ENCODE results near the gene KCNIP4.

The KCNIP4 gene

DNA sequence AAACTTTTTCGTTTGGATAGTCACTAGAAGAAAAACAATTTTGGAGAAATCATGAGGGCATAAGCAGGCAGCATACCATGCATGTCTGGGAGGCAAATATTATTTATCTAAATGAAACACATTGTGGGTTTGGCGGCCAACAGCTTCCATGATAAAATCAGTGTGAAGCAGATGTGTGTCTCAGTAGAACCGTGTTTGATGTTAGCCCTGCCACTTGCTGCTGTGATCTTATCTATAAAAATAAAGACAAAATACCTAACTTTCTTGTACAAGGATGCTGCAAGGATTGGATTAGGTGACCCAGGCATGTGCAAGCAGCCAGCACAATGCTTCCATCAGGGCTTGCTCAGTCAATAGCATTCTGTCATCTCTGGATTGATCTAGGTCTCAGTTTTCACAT is 906.9 kb downstream of the KCNIP4 start:
- Mint-ChIP-seq H3K9me3 (peaks cover 3% of the 10 kb centered on the region), H3K27ac (no peak overlapping the region), H3K36me3 (no peaks in the 10 kb centered on the region), H3K4me1 (no peaks in the 10 kb centered on the region), H3K27me3 (no peaks in the 10 kb centered on the region), H3K4me3 (no peak overlapping the region)
- ATAC-seq: no peak

DNA sequence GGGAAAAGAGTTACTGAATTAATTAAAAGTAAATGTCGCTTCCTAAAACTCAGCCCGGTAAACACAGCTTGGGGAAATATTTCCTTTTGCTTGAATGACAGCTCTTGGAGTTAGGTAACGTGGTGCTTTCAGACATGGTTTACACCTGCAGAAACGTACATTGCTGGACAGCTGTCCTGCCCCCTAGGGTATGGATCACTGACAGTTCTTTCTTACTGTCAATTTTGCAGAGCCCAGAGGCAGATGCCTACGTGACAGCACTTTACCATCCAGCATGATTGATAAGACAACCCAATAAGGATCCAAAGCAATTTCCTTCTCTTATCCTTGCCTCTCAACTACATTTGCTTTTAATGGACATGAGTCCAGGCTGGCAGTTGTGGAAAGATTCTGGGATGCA is 913.8 kb downstream of the KCNIP4 start:
- Mint-ChIP-seq H3K27ac (no peak overlapping the region), H3K9me3 (peaks cover 6% of the 10 kb centered on the region), H3K36me3 (no peaks in the 10 kb centered on the region), H3K4me3 (no peak overlapping the region), H3K4me1 (no peaks in the 10 kb centered on the region), H3K27me3 (no peaks in the 10 kb centered on the region)
- ATAC-seq: no peak

DNA sequence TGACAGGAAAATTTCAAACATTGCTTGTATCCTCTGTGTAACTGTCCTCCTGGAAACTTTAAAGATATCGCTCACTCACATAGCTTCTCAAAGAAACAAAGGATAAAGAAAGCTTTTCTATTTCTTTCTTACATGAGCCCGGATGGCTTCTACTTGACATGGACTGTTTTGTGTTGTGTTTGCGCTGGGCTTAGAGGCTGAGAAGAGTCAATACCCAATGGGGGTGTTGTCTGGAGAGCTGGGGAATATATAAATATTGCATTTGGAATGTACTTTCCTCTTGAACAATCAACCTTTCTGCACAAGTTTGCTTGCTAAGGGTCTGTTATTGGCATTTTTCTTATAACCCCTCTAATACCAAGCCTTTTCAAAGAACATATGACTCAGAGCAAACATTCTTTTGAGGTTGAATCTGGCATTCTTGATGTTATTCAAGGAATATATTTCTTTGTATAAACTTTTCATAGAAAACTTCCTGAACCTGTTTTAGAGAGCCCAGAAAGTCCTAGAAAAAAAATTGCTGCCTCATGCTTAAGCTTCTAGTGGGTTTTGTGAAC is 916.4 kb downstream of the KCNIP4 start:
- Mint-ChIP-seq H3K9me3 (peaks cover 5% of the 10 kb centered on the region), H3K27me3 (no peaks in the 10 kb centered on the region)

DNA sequence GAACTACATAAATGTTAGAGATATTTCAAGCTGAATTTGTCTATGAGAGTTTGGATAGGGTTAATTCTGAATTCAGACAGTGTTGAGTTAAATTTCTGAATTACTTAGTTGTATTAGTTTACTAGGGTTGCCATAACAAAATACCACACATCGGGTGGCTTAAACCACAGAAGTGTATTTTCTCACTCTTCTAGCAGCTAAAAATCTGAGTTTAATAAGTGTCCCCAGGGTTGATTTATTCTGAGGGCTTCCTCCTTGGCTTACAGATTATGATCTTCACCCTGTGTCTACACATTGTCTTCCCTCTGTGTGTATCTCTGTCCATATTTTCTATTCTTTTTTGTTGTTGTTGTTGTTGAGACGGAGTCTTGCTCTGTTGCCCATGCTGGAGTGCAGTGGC is 929.8 kb downstream of the KCNIP4 start:
- no peak overlapping the region for H3K4me3 Mint-ChIP-seq
- no peak overlapping the region for H3K27ac Mint-ChIP-seq
- ATAC-seq: no peak

More for the DNA sequence above, 916.4 kb downstream of the KCNIP4 start:
- ATAC-seq: no peak
- Mint-ChIP-seq H3K36me3 (no peaks in the 10 kb centered on the region), H3K4me3 (no peak overlapping the region), H3K4me1 (no peaks in the 10 kb centered on the region), H3K27ac (no peak overlapping the region)

DNA sequence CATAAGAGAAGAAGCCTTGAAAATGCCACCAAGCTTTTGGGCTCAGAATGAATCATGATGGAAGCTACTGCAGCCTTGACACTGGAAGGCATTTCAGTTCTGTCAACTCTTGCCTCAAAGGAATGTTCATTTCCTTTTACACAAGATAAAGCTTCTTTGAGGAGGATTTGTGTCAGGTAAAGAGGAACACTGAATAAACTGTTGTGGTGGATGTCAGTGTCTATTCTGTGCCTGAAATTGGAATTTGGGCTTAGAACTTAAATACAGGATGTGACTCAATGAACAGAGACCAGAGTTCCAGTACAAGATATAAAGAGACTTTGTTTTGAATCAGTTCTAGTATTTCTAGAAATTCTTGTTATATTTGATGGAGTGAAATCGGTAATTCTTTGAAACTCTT is 935.1 kb downstream of the KCNIP4 start:
- Mint-ChIP-seq H3K27ac (no peak overlapping the region), H3K4me1 (no peaks in the 10 kb centered on the region), H3K27me3 (no peaks in the 10 kb centered on the region), H3K4me3 (no peak overlapping the region), H3K36me3 (no peaks in the 10 kb centered on the region), H3K9me3 (peaks cover 10% of the 10 kb centered on the region)
- no peak for ATAC-seq

More for the DNA sequence above, 929.8 kb downstream of the KCNIP4 start:
- H3K27me3 Mint-ChIP-seq: no peaks in the 10 kb centered on the region
- H3K4me1 Mint-ChIP-seq: no peaks in the 10 kb centered on the region
- peaks cover 15% of the 10 kb centered on the region for H3K9me3 Mint-ChIP-seq
- H3K36me3 Mint-ChIP-seq: no peaks in the 10 kb centered on the region

DNA sequence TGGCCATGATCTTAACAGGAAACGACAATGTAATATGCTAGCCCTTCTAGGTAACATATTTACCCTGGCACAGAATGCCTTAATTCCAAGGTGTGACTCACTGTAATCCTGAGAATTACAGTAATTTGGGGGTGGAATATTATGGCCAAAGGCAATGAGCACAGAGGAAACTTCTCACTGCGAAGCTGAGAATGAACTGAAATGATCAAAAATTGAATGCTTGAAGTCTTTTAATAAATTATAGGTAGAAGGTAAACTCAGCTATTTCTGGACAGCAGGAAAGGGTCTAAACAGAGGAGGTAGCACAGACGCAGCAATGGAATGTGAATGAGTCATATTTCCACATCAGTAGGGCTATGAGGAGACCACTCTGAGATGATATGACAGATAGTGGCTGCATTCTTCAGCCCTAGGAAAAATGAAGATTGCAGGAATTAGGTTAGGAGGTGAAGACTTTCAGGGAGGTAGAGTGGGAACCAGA is 935.7 kb downstream of the KCNIP4 start:
- Mint-ChIP-seq H3K27ac (no peak overlapping the region), H3K9me3 (peaks cover 7% of the 10 kb centered on the region), H3K4me3 (no peak overlapping the region), H3K27me3 (no peaks in the 10 kb centered on the region), H3K36me3 (no peaks in the 10 kb centered on the region), H3K4me1 (no peaks in the 10 kb centered on the region)
- no peak for ATAC-seq

DNA sequence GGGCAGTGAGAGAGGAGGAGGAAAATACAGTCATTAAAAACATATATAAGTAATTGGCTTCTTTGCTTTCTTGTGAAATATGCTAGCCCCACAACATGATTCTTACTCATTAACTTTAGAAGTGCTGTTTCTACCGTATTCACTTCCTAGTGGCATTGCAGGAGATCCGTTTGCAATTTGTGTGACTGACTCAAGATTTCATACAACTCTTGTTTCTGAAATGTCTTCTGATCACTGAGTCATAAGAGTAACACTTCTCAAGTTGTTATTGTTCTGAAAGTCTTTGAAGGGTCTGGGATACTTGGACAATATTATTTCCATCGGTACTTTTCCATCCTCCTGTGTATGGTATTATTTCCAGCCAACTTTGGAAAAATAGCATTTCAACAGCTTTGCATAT is 937.5 kb downstream of the KCNIP4 start:
- H3K9me3 Mint-ChIP-seq: peaks cover 6% of the 10 kb centered on the region

DNA sequence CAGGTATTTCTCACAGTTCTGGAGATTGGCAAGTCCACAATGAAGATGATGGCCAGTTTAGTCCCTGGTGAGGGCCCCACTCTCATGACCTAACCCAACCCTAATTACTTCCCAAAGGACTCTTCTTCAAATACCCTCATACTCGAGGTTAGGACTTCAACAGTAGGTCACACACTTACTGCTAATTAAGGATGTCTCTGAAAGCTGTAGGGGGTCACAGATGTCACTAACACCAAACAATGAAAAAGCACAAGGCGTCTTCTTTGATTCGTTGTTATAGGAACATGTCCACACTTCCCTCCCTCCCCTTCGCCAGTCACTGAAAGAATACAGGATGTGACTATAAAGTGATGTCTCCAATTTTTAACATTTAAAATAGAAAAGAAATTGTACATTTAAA is 938.6 kb downstream of the KCNIP4 start:
- ATAC-seq: no peak
- peaks cover 5% of the 10 kb centered on the region for H3K9me3 Mint-ChIP-seq
- no peak overlapping the region for H3K4me3 Mint-ChIP-seq
- no peaks in the 10 kb centered on the region for H3K36me3 Mint-ChIP-seq
- H3K27me3 Mint-ChIP-seq: no peaks in the 10 kb centered on the region
- H3K4me1 Mint-ChIP-seq: no peaks in the 10 kb centered on the region
- H3K27ac Mint-ChIP-seq: no peak overlapping the region

More for the DNA sequence above, 937.5 kb downstream of the KCNIP4 start:
- no peak overlapping the region for H3K4me3 Mint-ChIP-seq
- ATAC-seq: no peak
- no peaks in the 10 kb centered on the region for H3K4me1 Mint-ChIP-seq
- no peak overlapping the region for H3K27ac Mint-ChIP-seq
- no peaks in the 10 kb centered on the region for H3K27me3 Mint-ChIP-seq
- H3K36me3 Mint-ChIP-seq: no peaks in the 10 kb centered on the region

DNA sequence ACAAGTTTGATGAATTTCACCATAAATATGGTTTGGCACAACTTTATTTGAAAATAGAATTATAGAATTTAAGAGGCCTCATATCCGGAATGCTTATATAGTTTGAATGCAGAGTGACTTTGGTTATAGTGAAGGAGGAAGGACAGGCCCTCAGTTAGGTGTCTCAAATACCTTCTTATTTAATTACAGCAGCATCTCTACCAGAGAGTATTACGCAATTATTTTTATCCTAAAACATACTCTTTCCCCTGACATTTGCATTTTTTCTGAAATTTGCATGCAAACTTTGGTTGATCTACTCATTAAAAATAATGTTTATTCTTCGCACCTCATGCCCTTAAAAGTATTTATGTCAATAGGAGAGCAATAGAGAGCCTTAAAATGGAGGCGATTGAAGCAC is 942.9 kb downstream of the KCNIP4 start:
- Mint-ChIP-seq H3K27me3 (no peaks in the 10 kb centered on the region), H3K4me3 (no peak overlapping the region), H3K4me1 (no peaks in the 10 kb centered on the region), H3K36me3 (no peaks in the 10 kb centered on the region), H3K27ac (no peak overlapping the region), H3K9me3 (peaks cover 7% of the 10 kb centered on the region)
- ATAC-seq: no peak

DNA sequence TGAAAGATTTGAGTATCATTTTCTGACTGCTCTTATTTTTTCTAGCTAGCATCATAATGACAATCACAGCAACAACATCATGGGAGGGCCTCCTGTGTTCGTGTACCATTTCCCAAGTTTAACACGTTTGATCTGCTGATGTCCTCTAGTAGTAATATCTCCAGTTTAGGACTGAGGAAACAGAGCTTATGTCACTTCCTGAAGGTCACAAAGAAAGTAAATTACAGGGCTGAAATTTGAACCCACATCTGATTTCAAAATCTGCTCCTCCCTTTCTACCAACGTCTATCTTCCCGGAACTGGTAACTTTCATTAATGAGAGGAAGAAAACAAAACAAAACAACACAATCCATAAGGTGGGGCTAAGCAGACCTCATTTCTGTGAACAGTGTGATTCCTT is 945.6 kb downstream of the KCNIP4 start:
- Mint-ChIP-seq H3K9me3 (peaks cover 8% of the 10 kb centered on the region), H3K4me3 (no peak overlapping the region), H3K27ac (no peak overlapping the region), H3K4me1 (no peaks in the 10 kb centered on the region), H3K36me3 (no peaks in the 10 kb centered on the region), H3K27me3 (no peaks in the 10 kb centered on the region)
- ATAC-seq: no peak

DNA sequence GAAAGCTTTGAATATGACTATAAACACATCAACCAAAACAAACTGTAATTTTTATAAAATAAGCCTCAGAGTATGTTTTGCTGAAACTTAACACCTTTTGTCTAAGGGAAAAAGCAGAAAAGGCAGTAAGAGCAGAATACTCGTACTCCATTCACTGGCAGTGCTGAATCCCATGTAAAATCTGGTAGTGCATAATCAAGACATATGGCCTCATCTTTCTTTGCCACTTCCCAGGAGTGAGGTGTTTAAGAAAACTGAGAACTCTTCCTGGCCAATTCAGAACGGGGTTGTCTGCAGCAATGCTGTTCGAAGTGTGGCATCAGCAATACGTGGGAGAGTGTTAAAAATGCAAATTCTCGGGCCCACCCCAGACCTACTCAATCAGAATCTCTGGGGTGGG is 946.3 kb downstream of the KCNIP4 start:
- Mint-ChIP-seq H3K36me3 (no peaks in the 10 kb centered on the region), H3K27me3 (no peaks in the 10 kb centered on the region), H3K4me1 (no peaks in the 10 kb centered on the region), H3K27ac (no peak overlapping the region), H3K4me3 (no peak overlapping the region), H3K9me3 (peaks cover 8% of the 10 kb centered on the region)
- ATAC-seq: no peak

DNA sequence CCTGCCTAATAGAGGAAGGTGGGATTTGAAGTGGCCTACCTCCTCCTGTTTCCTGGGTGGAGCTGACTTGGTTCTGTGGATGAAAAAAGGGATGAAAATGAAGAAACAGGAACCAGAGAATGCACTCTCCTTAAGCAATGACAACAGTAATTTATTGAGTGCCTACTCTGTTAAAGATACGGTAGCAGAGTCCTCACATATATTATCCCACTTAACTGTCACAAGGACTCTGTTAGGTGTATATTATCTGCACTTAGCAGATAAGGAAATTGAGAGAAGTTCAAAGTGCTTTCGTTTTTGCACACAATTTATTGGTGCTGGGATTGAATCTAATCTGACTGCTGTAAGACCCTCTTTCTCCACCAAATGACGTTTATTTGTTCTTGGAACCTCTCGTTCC is 947.1 kb downstream of the KCNIP4 start:
- no peaks in the 10 kb centered on the region for H3K36me3 Mint-ChIP-seq
- ATAC-seq: no peak
- H3K4me3 Mint-ChIP-seq: no peak overlapping the region
- no peaks in the 10 kb centered on the region for H3K27me3 Mint-ChIP-seq
- H3K27ac Mint-ChIP-seq: no peak overlapping the region
- H3K9me3 Mint-ChIP-seq: peaks cover 6% of the 10 kb centered on the region
- no peaks in the 10 kb centered on the region for H3K4me1 Mint-ChIP-seq

DNA sequence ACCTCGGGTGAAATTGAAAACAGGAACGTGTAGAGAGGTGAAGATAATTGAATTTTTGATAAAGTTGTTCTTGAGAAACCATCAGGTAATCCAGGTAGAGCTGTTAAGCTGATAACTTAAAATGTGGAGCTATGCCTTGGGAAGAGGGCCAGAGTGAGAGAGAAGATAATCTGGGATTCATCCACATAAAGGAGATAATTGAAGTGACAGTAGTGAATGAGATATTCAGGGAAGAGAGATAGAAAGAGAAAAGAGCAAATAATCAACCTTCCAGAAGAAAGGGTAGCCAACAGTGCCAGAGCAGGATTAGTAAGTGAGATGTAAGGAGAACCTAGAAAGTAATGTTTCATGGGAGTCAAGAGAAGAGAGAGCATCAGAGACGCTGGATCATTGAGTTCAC is 950.7 kb downstream of the KCNIP4 start:
- Mint-ChIP-seq H3K9me3 (peaks cover 2% of the 10 kb centered on the region), H3K27me3 (no peaks in the 10 kb centered on the region), H3K4me1 (no peaks in the 10 kb centered on the region), H3K4me3 (no peak overlapping the region), H3K27ac (no peak overlapping the region), H3K36me3 (no peaks in the 10 kb centered on the region)
- no peak for ATAC-seq

DNA sequence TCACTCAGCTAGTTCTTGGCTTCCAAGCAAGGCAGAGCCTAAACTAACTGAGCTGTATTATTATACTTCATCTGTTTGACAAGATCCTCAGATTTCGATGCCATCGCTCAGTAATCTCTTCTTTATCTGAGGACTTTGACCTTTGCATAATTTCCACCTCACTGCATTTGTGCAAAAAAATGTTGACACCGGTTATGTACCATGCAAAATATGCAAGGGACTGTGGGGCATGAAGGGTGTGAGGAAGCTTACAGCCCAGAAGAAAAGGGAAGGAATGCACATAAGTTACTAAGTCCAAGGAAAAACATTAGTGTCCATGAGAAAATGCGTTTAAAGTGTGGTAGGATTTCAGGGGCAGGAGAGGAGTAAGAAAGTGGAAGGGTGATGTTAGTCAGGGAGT is 953.0 kb downstream of the KCNIP4 start:
- H3K36me3 Mint-ChIP-seq: no peaks in the 10 kb centered on the region
- H3K27me3 Mint-ChIP-seq: no peaks in the 10 kb centered on the region
- H3K4me1 Mint-ChIP-seq: no peaks in the 10 kb centered on the region
- H3K4me3 Mint-ChIP-seq: no peak overlapping the region
- no peak overlapping the region for H3K27ac Mint-ChIP-seq
- ATAC-seq: no peak
- H3K9me3 Mint-ChIP-seq: peaks cover 3% of the 10 kb centered on the region

DNA sequence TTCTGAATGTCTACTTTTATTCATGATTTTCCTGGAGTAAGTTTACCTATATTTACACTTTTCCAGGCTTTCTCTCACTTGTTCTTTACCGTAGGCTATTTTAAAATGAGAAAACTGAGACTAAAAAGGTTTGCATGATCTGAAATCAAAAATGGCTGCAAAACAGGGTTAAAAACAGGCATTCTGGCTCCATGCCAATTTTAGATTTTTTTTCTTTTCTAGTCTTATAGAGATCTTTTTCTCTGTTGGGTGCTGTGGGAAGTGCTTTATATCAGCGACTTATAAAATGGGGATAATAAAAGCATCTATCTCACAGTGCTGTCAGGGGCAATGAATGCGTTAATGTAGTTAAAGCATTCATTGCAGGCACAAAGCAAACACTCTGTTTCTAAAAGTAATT is 953.6 kb downstream of the KCNIP4 start:
- no peaks in the 10 kb centered on the region for H3K4me1 Mint-ChIP-seq
- H3K4me3 Mint-ChIP-seq: no peak overlapping the region
- no peak for ATAC-seq
- H3K27ac Mint-ChIP-seq: no peak overlapping the region
- no peaks in the 10 kb centered on the region for H3K36me3 Mint-ChIP-seq
- H3K27me3 Mint-ChIP-seq: no peaks in the 10 kb centered on the region
- peaks cover 3% of the 10 kb centered on the region for H3K9me3 Mint-ChIP-seq

DNA sequence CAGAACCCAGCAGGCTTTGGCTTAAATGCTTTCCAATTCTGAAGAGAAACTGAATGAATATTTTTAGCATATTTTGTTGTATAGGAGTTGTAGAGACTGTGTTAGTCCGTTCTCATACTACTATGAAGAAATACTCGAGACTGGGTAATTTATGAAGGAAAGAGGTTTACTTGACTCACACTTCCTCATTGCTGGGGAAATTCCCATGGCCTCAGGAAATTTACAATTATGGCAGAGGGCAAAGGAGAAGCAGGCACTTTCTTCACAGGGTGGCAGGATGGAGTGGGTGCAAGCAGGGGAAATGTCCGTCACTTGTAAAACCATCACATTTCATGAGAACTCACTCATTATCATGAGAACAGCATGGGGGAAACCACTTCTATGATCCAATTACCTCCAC is 956.6 kb downstream of the KCNIP4 start:
- ATAC-seq: no peak
- Mint-ChIP-seq H3K27me3 (no peaks in the 10 kb centered on the region), H3K4me1 (no peaks in the 10 kb centered on the region), H3K27ac (no peak overlapping the region), H3K4me3 (no peak overlapping the region), H3K36me3 (no peaks in the 10 kb centered on the region), H3K9me3 (peaks cover 3% of the 10 kb centered on the region)

DNA sequence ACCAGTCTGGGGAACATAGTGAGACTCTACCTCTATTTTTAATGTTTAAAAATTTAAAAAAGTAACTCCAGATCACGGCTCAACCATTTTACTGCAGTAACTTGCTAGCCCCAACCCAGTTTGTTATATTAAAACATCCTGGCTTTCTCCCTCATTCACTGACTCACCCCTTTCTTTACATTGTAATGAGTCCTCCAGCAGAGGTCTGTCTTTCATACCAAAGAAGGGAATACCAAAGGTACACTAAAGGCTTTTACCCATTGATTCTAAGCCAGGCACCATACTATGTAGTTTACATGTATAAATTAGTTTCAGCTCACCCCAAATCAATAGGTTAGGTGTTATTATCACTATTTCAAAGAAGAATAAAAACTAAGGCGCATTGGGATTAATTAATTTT is 961.4 kb downstream of the KCNIP4 start:
- Mint-ChIP-seq H3K4me1 (no peaks in the 10 kb centered on the region), H3K9me3 (peaks cover 3% of the 10 kb centered on the region), H3K36me3 (no peaks in the 10 kb centered on the region), H3K27me3 (no peaks in the 10 kb centered on the region), H3K27ac (no peak overlapping the region), H3K4me3 (no peak overlapping the region)
- no peak for ATAC-seq

All from stimulated activated memory B cell treated with anti-CD40 and anti-IgM and Interleukin-4, amounts not matched to agents 10 μg/mL and 1 μg/mL and 100 μg/mL, for 72 hours (primary cell).